Hematopoietic multipotent progenitor cell treated with erythropoietin and hydrocortisone succinate and interleukin-3 and kit ligand, for 6 days (in vitro differentiated cells): ENCODE results near the gene PUM2.
"Not testable (repeated sequence)": the region's sequence is repeated elsewhere in the genome, so short reads cannot be mapped to it uniquely, and the experiment has no call there.

ENCODE experiments used
- DNase-seq: peaks from one replicate; pipeline ENCODE4 v3.0.0-alpha.2; 2015

Gene PUM2, protein sequence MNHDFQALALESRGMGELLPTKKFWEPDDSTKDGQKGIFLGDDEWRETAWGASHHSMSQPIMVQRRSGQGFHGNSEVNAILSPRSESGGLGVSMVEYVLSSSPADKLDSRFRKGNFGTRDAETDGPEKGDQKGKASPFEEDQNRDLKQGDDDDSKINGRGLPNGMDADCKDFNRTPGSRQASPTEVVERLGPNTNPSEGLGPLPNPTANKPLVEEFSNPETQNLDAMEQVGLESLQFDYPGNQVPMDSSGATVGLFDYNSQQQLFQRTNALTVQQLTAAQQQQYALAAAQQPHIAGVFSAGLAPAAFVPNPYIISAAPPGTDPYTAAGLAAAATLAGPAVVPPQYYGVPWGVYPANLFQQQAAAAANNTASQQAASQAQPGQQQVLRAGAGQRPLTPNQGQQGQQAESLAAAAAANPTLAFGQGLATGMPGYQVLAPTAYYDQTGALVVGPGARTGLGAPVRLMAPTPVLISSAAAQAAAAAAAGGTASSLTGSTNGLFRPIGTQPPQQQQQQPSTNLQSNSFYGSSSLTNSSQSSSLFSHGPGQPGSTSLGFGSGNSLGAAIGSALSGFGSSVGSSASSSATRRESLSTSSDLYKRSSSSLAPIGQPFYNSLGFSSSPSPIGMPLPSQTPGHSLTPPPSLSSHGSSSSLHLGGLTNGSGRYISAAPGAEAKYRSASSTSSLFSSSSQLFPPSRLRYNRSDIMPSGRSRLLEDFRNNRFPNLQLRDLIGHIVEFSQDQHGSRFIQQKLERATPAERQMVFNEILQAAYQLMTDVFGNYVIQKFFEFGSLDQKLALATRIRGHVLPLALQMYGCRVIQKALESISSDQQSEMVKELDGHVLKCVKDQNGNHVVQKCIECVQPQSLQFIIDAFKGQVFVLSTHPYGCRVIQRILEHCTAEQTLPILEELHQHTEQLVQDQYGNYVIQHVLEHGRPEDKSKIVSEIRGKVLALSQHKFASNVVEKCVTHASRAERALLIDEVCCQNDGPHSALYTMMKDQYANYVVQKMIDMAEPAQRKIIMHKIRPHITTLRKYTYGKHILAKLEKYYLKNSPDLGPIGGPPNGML

DNA sequence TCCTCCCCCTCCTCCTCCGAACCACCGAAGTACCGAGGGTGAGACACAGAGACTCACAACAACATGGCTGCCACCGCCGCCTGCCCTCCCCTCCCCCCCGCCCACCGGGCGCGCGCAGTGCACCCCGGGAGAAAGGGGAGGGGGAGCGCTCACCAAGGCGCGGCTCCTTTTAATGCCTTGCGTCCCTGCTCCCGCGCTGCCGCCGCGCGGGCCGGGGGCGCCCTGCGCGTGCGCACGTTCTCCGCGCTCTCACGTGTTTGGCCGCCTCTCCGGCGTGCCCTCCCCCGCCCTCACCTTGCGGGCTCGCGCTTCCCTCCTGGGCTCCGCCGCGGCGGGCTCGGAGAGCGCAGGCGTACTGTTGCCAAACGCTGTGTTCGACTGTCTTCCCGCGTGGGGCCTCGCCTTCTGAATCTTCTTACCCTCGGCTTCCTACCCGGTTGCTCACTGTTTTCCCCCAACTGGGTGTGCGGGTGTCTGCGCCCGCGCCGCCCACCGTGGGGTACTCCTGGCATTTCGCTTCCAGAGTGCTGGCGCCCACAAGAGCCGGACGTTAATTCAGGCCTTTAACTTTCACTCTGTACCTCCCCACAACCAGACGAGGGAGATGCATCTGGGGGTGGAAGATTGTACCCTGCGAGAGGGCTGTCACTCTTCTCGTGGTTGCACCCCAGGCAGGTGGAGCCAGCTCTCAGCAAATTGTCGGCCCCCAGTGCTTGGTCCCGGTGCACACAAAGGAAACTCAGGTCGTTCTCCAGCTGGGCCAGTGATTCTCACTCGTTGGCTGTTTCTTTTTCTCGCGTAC, at the start of gene PUM2:
PUM2 (minus strand) TSS at position 92 of the 802 bp plus-strand sequence. CDS start 23,484 bp downstream, outside the sequence.
- DNase-seq = peak; percentile 95

- DNase-seq = no peak
These were observed 49.7 kb upstream of the PUM2 start for GRCh38 chr2:20400306-20400705.

DNA sequence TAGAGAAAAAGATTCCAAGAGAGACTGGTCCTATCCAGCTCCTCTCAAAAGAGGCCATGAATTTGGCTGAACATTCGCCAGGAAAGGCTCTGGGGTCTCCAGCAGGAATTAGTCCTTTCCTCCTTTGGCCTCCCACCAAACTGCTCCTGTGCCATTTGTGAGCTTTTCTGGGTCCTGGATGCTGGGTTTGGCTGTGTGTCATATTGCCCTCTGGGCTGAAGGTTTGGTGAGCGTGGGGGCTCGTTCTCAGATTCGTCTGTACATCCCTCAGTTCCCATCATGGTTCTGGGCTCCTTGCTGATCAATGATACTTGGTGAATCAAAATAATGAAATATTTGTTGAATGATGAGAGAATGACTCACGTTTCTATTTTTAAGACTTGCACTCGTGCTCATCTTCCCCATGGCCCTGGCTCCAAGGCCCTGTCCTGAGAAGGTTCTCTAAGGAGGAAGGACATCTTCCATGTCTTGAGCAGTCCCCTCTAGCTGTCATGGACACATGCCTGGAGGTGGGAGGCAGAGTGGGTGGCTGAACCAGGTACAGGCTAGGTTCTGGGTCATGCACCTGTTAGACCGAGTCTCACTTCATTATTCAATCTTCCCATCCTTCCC, 48.4 kb upstream of the PUM2 start:
- no peak for DNase-seq

DNA sequence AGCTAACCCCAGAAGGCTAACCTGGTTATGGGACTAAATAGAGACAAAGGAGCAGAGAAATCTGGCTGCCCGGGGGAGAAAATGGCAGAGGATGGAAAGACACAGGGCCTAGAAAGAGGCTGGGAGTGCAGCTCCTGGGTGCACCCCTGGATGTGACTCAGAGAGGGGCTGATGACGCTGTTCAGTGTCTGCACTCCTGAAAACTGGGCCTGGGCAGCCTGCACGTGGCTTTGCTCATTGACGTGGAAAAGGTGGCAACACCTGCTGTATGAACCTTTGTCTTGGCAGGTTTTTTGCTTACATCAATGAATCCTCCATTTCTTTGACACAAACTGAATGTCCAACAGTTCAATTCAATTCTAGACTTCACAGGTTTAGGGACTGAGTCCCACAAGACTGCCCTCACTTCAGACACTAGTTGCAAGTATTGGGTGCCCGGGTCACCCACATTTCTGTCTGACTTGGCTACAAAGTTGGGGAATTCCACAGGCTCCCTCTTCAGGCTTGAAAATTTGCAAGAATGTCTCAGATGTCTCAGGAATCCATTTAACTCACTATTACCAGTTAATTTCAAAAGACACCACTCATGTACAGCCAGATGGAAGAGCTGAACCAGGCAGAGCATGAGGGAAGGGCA, 47.3 kb upstream of the PUM2 start:
- no peak for DNase-seq

DNA sequence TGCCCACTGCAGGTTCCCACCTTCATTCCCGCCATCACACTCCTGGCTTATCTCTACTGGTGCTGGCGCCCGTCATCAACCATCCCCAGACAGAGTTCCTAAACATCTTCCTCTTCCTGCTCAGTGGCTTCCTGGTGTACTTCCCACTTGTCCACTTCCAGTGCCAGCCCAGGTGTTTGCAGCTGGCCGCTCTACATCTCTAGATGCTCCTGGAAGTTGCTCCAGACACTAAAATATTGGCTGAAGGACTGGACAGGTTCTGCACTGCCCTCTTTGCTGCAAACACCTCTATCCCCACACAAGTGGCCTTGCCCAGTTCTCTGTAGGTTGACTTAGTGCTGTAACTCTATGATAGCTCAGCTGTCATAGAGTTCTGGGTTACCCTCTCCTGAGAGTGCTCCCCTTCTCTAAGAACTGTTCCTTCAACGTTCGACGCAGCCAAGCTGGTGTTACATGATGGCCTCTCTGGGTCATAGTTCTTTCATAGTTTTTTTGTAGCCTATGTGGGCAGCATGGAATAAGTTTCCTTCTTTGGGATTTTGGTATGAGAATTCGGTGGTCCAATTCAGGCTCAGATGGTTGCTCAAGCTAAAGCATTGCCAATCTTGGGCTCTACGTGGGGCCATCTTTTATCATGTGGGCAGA, 45.8 kb upstream of the PUM2 start:
- no peak for DNase-seq

- no peak for DNase-seq
These were observed 43.3 kb upstream of the PUM2 start for GRCh38 chr2:20393986-20394385.

- no peak for DNase-seq
These were observed 41.5 kb upstream of the PUM2 start for GRCh38 chr2:20391951-20392699.

DNA sequence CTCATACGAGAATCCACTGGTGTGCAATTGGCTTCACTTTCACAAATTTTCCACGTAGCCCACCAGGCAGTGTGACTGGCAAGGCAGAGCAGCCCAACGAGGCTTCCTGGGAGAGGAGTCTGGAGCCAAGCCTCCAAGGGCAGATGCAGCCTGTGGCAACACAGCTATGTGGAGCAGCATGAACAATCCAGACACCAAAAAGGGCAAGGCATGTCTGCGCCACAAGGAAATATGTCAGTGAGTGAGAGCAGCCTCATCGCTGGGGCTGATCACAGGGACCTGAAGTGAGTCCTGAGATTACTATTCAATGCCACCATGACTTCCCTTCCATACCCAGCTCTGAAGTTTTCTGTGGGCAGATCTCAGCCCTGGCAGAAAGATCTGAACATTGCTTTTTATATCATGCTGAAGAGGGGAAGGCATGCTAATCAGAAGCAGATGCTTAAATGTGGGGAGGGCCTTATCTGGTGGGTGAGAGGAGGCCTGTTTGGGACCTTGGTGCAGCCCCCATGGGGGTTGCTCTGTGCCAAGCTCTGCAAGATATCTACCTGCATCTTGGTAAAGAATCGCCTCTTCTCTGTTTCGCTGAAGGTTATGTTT, 40.0 kb upstream of the PUM2 start:
- no peak for DNase-seq

DNA sequence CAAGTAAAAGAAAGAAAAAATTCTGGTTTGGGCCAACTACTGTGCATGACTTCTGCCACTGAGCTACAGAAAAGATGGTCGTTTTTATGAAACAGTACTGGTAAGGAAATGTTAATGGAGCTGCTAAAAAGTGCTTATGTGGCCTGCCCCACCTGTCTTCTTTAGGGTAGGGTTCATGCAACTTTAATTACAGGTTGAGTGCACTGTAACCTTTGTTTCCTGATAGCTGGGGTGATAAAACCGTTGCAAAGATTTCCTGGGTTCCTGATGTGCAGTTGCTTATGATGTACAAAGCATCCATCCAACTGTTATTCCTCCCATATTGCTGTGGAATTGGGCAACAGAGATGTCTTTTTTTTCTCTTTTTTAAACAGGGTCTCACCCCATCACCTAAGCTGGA, 34.3 kb upstream of the PUM2 start:
- DNase-seq = no peak

DNA sequence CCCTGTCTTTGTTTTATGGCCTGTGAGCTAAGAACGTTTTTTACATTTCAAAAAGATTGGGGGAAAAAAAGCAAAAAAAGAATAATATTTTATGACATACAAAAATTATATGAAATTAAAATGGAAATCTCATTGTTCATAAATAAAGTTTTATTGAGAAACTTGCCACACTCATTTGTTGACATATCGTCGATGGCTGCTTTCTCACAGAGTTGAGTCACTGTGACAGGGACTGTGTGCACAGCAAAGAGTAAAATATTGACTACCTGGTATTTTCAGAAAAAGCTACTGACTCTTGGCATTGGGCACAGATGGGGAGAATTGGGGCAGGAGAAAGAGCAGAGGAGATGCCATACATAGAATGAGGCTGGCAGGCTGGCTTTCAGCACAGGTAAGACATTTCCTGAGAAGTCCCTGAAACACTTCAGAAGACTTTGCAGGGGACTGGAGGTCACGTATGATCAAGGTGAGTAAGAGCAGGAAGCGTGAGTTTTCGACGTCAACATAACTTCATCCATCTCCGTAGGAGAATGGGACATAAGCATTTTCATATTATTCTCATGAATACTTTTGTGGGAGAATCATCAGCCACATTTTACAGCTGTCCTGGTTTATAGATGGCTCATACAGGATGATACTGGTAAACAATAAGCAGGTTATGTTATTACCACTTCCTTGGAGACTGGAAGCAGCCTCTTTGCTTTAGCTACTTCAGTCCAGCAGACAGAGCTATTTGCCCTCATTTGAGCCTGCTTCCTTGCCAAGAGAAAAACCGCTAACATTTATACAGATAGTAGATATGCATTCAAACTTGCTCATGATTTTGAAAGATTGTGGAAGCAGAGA, 32.5 kb upstream of the PUM2 start:
- no peak for DNase-seq

DNA sequence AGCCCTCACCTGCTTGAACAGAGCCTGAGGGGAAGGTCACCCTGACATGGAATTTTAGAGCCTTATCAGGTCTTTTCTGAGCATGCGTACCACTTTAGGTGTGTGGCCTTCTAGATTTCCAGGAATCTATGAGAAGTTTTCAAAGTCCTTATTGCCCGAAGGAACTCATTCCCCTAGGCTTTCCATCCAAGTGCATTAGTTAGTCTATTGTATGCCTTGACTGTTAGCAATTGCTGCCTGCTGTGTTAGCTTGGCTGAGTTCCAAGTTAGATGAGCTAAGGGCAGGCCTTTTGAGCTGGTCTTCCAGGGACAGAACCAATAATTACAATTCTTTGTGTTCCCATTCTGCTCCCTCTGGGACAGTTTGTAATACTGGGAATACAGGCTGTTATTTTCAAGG, 30.8 kb upstream of the PUM2 start:
- DNase-seq = peak; percentile 49

GRCh38 chr2:20378891-20379519, 28.4 kb upstream of the PUM2 start:
- peak; percentile 45 for DNase-seq

DNA sequence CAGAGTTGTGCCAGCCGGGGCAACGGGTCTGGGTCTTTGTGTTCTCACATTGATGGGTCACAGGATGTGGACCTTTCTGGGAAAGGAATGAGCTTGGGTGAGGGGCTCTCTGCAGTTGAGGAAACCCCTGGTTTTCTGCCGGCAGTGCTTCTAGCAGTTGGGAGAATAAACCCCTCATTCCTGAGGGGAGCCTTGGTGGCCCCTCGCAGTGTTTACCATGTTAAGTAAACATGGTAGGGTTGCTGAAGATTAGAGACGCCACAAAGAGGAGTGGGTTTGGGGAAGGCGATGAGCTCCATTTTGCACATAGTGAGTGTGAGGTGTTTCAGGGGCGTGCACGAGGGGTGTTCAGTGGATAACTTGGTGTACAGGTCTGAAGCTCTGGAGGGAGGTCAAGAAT, 27.7 kb upstream of the PUM2 start:
- DNase-seq = no peak

DNA sequence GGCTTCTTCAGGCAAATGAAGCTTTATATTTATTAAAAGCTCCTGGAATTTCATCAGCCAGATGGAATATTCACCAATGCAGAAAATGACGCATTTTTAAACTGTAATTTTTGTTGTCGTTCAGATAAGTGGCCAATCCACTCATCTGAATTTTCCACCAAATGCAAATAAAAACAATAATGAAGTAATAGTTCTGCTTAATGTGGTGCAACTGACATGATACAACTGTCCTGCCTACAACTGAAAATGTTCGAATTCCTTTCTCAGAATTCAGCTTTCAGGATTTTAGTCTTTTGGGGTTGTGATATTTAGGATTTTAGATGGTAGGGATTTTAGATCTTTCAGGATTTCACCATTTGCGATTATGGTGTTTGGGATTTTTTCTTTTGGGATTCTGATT, 27.1 kb upstream of the PUM2 start:
- no peak for DNase-seq

- DNase-seq = not testable (repeated sequence)
These were observed 24.3 kb upstream of the PUM2 start for GRCh38 chr2:20374982-20375381.

GRCh38 chr2:20372896-20373640, 22.4 kb upstream of the PUM2 start:
- no peak for DNase-seq

DNA sequence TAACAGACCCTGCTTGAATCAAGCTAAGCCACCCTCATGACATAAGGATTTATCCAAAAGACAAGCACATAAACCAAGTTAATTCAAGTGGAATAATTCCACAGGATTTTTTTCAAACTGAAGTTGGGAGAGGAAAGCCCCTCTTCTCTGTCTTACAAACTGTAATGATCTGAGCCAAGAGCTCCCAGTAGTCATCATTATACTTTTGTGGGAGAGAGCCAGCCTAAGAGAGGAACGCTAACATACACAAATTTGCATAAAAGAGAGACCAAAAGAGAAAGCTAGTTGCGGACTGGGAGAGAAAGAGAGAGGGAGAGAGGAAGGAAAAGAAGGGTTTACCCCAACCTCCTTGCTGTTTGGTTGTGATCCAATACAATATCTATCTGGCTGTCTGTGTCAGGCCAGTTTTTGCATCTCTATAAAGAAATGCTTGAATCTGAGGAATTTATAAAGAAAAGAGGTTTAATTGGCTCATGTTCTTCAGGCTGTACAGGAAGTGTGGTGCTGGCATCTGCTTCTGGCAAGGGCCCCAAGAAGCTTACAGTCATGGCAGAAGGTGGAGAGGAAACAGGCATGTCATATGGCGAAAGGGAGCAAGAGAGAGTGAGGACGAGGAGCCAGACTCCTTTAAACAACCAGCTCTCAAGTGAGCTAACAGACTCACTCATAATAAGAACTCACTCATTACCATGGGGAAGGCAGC, 20.8 kb upstream of the PUM2 start:
- no peak for DNase-seq
